Fibroblast of villous mesenchyme (primary cell): Measurements from ENCODE around the gene BTBD7. TPM values are rescaled to one million over a fixed set of nuclear protein-coding genes. Genes with fewer than 3 reads are reported as not detected.

Source experiments
- DNase-seq: peaks from one replicate; pipeline ENCODE4 v3.0.0-alpha.2; 2010; ENCODE audit warnings: low read depth
- H3K4me3 ChIP-seq: 2 replicates; pipeline ENCODE4 v1.5.1; 2011; ENCODE audit warnings: low read depth, mild to moderate bottlenecking, low read length
- CTCF ChIP-seq: IDR thresholded peaks from 2 replicates; pipeline ENCODE4 v1.5.1; 2012; ENCODE audit warnings: low read depth, mild to moderate bottlenecking, low read length; ENCODE audit not compliant: insufficient read depth
- total RNA-seq: library from RNA; depleted of rRNA; stranded (reverse); fragments of >200 nt; gene quantifications from 2 replicates; pipeline ENCODE4 v1.2.3, GENCODE V29; 2012

The BTBD7 gene
- total RNA-seq, 1 donor: 35.4 TPM

DNA sequence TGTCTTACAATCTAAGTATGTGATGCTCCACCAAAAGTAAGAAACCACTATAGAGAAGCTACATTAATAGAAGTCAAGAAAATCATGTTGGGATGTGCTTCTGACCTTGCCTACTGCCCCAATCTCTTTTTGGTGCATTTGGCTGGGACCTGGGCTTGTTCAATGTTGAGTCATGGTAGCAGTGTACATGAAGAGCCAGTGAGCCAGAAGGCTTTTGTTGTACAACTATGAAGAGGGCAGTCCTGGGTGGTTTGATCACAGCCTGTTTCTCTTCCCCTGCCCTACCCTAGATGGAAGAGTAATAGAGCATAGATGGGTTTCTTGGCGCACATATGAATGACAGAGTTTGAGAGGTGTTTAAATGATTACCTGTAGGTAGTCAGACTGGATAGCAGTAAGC, 69.4 kb downstream of the BTBD7 start:
- no peak overlapping the region for H3K4me3 ChIP-seq
- no peak for TF ChIP-seq CTCF
- no peak for DNase-seq

DNA sequence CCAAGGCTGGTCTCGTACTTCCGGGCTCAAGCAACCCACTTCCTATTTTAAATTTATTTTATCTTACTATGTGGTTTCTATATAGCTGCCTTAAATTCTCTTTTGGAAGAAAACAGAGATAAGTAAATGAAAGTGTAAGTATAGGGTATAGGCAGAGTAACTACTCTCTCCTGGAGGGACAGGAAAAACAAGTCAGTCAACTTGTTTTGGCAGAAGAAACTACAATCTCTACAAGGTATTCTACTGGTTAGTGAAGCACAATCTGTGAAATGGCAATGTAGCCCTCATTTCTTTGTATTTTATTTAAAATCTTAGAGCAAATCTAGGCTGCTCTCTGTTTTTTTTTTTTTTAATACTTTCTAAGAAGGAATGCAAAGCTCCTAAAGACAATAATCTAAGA, 70.4 kb downstream of the BTBD7 start:
- no peak for DNase-seq
- TF ChIP-seq CTCF: no peak
- no peak overlapping the region for H3K4me3 ChIP-seq

- TF ChIP-seq CTCF: no peak
- DNase-seq: no peak
Measured at GRCh38 chr14:93249128-93249831, 83.6 kb downstream of the BTBD7 start.

GRCh38 chr14:93246534-93246933, 86.3 kb downstream of the BTBD7 start:
- no peak overlapping the region for H3K4me3 ChIP-seq
- TF ChIP-seq CTCF: no peak
- DNase-seq: no peak

More at GRCh38 chr14:93249128-93249831, 83.6 kb downstream of the BTBD7 start:
- no peak overlapping the region for H3K4me3 ChIP-seq

DNA sequence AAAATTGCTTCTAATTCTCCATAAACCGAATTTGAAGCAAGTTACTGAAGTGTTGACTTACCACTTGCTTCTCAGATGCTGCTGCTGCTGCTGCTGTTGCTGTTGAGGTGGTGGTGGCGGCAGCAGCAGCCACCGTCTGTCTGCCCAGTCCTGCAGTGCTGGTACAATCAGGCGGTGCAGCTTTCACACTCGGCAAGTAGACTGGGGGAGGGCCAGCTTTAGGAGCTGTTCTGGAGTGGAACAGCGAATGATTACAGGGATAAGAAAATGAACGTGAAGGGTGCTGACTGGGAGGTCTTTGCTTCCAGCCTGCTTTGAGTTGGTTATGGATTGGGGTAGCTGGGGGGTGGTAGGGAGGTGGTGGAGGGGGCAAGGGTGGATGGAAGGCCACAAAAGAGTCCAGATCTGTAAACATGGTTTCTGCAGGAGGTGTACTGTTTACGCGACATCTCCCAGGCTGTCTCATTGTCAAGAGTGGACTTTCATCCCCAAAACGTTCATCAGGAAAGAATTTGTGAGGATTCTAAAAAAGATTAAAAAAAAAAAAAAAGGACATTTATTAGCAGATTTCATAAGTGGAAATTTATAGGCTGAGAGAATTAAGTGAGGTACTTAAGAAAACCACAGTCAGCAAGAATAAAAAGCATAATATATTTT, 86.9 kb downstream of the BTBD7 start:
- no peak overlapping the region for H3K4me3 ChIP-seq
- no peak for DNase-seq
- no peak for TF ChIP-seq CTCF

DNA sequence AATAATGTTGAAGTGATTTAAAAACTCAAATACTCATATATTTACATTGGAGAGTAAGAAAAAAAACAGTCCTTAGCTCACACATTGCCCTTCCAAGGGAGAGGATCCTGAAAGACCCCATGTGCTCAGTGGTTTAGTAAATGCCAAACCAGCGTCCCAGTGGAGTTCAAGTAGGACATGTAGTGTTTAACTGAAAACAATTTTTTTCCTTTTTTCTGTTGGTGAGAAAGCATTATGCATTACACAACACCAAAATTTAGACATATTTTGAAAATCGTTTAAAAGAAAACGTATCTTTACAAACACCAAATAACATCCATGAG, 92.2 kb downstream of the BTBD7 start:
- TF ChIP-seq CTCF: no peak
- no peak overlapping the region for H3K4me3 ChIP-seq
- DNase-seq: no peak
